GM21576 (cell line): ENCODE results near the gene HNF4A.

Experiments used
- ATAC-seq: cut with Tn5 transposase; IDR thresholded peaks from one replicate; pipeline ENCODE4 v1.9.1; 2021; ENCODE audit warnings: mild to moderate bottlenecking, moderate library complexity; ENCODE audit not compliant: unreplicated experiment

HNF4A gene

DNA sequence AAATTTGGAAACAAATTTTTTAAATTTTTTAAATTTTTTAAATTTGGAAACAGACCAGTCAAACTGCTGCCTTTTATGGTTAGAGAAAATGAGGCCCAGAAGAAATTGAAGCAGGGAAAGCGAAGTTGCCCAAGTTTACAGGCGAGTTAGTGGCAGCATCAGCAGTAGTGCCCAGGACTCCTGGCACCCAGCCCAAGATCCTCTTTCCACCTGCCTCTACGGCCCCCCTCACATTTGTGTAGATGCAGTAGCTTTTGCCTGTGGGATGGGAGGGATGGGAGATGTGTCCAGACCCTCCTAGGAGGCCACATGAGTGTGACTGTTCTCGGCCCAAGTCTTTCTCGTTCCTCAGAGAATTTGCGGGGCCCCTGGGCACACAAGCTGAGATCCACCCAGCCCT is 49.8 kb downstream of the HNF4A start:
- no peak for ATAC-seq

DNA sequence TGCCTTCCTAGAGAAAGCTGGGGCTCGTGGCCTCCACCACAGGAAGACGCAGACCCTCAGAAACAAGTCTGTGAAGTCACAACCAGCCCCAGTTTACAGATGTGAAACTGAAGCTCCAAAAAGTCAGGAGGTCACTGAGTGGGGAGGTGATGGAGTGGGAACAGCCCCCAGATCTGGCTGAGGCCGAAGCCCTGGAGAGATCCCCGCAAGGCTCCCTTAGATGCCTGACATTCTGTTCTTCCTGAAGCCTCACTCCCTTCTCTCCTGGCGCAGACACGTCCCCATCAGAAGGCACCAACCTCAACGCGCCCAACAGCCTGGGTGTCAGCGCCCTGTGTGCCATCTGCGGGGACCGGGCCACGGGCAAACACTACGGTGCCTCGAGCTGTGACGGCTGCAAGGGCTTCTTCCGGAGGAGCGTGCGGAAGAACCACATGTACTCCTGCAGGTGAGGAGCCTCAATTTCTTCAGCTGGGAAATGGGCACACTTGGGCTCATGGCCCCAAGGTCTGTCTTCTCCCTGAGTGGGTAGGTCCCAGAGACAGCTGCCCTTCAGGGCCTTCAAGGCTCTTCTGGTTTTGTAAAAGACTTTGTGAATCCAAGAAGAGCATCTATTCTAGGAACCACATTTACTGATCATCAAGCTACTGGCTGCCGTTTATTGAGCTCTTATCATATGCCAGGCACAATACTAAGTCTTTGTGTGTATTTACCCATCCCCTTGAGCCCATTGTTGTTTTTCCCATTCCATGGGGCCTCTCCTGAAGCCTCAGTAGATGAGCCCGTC is 50.5 kb downstream of the HNF4A start:
- no peak for ATAC-seq

DNA sequence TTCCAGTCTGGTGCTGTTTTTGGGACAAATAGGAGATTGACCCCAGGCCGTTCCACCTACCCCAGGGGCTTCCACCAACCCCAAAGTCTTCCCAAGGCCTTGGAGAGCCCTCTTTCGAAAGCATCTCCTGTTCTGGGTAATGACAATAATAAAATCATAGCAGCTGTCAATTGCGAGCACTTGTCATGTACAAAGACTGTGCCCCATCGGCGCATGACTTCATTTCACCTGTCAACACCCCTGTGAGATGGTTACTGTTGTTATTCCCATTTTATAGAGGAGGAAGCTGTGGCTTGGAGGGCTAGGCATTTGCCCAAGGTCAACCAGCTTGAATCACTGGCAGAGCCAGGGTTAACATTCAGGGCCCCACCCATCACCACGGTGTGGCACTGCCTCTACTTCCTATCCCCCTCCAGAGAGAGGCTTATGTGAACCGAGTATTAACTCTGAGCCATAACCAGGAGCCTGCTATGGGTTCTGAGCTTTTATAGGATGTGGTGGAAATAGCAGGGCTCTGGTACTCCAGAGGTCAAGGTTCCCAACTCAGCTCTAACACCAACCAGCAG is 51.2 kb downstream of the HNF4A start:
- ATAC-seq = no peak

DNA sequence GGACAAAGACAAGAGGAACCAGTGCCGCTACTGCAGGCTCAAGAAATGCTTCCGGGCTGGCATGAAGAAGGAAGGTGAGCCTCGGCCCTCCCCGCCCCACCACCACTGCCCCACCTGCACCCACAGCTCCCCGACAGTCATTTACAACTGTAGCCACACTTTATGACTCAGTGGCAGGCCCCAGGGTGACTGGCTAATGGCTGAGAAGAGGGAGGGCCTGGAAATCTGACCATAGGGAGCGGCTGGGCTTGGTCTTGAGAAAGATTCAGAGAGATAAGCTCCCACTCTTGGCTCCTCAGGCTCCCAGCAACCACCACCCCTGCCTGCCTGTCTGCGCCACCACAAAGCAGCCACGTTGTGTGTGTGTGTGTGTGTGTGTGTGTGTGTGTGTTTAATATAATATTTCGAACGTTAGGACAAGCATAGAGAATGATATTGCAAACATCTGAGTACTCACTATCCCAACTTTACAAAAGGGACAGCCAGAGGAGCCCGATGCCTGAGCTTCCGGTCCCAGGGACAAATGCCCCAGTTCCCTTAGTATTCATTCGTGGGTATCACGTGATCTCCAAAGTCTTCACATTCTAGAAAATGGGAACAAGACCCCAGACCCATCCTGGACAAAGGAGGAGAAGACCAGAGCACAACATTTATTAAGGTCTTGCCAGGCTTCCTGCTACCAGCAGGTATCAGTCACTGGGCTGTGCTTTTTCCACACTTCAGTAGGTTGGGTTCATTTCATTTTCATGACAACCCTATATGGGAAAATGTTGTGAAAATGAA is 52.1 kb downstream of the HNF4A start:
- no peak for ATAC-seq

DNA sequence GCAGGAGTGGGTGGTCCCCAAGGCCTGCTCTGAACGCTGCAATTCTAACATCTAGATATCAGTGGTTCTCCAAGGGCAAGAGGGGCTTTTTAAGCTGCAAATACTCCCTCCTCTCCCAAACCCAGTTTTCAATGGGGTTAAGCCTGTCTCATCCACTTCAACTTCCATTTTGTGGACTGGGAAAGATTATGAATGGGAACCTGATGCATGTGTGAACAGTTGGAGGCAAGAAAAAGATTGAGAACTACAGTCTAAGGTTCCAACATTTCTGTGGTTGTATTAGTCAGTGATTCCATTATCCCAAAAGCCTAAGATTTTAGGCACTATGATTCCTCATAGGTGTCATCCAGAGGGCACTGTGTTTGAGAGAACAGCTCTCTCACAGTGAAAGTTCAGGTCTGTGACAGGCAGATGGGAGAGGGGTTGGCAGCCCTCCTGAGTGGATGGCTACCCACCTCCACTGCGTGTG is 53.7 kb downstream of the HNF4A start:
- no peak for ATAC-seq

DNA sequence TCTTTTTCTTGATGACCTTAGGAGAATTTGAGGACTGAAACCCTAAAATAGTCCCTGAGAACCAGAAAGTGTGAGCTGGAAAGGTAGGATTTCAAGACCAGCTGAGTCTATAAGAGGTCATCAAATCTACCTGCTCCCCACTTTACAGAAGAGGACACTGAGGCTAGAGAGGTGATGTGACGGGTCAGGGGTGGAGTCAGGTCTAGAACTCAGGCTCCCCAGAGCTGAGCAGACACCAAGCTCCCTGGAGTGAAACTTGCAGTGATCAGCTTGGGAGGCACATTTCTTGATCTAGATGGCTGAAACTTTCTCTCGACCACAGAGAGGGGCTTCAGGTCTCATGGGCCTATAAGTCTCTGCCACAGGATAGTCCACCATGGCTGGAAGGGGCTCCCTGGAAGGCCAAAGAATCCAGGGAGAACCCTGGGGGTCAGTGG is 55.1 kb downstream of the HNF4A start:
- no peak for ATAC-seq

DNA sequence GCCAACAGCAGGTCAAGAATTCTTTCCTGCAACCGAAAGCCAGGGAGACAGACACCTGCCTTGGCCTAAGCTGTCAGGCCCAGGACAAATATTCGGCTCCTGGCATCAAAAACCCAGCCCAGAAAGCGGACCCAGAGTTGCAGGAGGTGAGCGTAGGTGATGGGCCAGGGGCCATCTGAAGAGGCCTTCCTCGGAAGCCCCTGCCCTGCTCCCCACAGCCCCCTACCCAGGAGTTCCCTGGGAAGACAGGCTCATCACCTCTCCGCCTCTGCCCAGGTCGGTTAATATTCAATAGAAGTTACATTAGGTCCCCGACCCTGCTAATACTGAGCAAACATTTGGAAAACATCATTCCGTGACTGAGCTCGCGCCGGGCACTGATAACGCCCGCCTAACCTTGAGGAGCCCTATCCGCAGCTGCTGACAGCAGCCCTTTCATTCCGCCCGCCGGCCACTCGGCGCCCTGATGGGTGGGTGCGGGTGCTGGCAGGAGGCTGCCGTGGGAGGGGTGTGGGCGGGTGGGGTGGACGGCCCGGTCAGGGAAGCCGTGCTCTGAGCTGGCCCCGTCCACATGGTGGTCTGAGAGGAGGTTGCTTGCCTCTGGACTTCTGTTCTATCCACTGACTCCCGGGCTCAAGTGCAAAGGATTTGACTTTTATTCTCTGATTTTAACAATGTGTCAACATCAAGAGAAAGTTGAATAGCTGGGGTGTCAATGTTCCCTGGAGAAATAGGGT is 55.7 kb downstream of the HNF4A start:
- no peak for ATAC-seq

DNA sequence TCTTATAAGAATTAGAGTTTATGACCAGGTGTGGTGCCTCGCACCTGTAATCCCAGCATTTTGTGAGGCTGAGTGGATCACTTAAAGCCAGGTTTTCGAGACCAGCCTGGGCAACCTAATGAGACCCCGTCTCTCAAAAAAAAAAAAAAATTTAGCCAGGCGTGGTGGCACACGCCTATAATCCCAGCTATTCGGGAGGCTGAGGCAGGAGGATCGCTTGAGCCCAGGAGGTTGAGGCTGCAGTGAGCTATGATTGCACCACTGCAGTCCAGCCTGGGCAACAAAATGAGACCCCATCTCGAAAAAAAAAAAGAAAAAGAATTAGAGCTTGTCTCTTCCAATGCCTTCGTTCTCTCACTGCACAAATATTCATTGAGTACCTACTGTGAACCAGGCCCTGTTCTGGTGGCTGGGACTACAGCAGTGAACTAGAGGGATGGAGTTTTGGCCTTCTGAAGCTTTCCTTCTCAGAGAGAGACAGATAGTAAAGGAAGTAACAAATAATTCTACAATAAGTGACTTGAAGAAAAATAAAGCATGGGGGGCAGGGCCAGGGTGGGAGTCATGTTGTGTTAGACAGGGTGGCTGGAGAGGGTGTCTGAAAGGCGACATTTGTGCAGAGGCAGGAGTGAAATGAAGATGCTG is 56.4 kb downstream of the HNF4A start:
- no peak for ATAC-seq

DNA sequence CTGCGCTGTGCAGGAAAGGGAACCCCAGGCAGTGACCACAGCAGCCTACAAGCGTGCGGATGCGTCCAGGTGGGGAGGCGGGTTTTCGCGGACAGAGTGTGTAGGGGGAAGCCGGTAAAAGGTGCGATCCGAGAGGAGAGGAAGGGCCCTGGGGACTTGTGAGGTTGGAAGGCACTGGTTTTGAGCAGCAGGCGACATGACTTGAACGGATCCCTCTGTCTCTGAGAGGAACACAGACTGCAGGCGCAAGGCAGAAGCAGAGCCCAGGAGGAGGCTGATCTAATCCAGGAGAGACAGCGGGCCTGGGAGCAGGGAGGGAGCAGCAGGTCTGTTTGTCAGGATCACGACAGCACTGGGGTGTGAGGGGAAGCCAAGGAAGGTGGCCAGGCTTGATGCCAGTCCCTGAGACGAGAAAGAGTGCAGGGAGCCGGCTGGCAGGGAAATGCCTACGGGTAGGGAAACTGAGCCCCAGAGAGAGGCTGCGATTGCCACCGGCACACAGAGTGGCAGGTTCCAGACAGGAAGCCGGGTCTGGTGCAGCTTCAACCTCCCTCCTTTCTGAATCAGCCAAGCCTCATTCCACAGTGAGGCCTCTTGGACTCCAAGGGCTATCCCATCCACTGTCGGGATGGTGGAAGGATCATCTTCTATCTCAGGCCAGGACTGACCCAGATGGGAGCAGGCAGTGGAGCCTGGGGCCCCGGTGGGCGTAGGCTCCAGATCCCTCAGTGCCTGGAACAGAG is 57.1 kb downstream of the HNF4A start:
- ATAC-seq = no peak

DNA sequence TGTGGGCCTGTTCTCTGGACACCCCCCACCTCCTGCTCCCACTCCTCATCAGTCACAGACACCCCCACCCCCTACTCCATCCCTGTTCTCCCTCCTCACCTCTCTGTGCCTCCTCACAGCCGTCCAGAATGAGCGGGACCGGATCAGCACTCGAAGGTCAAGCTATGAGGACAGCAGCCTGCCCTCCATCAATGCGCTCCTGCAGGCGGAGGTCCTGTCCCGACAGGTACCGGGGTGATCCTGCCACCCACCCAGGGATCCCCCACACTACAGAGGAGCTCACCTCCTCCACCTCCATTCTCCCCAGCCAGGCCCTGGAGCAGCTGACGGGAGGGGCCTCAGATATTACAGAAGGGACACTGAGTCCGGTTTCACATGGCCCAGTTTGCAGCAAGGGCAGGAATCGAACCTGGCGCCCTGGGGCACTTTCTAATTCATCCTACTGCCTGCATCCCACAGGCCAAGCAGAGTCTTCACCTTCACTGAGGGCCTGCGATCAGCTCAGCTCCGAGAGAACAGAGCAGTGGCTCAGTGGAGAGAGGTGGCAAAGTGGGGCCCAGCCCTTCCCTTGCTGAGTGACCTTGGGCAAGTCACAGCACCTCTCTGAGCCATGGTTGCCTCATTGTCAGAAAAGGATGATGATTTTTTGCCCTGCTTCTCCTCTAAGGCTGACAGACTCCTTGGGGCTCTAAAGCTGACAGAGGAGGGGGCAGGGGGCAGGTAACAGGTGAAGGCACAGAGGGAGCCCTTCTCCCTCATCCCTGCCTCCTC is 58.3 kb downstream of the HNF4A start:
- no peak for ATAC-seq

DNA sequence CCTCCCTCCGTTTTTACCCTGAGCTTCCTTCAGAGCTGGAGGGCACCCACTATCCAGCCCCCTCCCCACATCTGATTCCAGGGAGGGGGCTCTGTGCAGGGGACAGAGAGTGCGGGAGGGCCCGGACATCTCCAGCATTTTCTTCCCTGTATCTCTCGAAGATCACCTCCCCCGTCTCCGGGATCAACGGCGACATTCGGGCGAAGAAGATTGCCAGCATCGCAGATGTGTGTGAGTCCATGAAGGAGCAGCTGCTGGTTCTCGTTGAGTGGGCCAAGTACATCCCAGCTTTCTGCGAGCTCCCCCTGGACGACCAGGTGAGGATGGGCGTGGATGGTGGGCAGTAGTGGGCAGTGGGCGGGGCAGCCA is 58.8 kb downstream of the HNF4A start:
- ATAC-seq = no peak

DNA sequence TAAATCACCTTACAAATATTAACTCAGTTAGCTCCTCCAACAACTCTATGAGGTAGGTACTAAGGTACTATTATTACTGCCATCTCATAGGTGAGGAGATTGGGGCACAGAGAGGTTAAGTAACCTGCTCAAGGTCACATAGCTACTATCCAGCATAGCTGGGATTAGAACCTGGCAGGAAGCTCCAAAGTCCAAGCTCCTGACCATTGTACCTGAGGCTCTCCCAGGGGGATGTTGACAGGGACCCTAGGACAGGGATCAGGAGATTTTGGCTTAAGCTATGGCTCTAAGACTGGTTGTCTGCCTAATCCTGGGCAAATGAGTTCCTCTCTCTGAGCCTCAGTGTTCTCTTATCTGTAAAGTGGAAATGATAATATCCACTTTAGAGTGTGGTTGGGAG is 59.3 kb downstream of the HNF4A start:
- no peak for ATAC-seq

DNA sequence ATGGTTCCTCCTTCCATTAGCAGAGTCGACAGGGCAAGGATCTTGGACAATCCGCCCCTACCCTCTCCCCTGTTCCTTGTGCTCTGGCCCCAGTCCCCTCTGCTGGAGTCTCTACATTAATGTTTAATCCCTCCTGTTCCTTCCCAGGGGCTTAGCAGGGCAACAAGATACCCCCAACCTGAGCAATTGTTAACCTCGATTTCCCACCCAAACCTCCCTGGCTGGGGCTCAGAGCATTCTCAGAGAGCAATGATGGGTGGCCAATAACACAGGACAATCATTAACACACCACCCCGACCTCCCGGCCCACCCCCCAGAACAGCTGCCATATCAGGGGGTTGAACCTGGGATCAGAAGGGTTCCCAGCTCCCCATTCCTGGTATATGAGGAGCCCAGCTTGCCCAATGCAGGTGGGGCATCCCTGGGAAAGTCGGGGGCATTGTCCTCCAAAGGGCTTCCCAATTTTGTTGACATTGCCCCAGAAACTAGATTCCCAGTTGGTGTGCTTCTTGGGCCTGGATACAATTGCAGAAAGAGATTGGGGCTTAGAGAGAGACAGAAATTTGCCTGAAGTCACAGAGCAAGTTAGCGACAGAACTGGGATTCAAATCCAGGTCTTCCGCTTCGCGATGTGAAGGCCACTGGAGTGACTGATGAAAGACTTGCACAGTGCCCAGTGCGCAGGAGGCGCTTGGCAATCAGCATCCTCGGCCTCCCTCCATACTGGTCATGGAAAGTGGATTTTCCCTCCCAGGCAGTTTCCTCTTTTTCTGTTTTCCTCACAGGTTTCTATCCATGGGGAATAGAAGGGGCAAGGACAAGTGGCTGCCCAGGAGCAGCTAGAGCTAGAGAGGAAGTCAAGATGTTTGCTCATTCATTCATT is 60.6 kb downstream of the HNF4A start:
- no peak for ATAC-seq

DNA sequence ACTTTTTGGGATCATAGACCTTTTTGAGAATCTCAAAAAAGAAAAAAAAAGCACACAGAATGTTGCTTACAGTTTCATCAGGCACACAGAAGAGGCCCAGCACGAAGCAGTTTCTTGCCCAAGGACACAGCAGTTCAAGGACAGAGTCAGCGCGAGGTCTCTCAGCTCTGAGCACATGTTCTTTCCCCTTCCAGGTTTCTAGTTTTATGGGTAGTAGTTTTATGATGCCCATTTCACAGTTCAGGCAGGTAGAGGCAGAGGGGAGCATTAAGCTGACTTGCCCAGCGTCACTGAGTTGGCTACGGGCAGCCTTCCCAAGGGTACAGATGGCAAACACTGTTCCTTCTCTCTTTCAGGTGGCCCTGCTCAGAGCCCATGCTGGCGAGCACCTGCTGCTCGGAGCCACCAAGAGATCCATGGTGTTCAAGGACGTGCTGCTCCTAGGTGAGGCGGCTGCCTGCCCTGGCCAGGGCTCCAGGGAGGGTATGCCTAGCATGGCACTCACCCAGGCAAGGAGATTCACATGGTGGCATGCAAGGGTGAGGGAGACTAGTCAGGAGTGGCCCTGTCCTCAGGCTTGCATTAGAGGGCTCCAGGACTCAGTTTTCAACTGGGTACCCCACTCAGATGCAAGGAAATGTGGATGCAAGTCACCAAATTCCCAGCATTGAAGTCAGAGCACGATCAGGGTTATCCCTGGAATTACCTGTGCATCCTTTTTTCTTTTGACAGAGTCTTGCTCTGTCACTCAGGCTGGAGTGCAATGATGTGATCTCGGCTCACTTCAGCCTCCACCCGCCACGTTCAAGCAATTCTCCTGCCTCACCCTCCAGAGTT is 62.8 kb downstream of the HNF4A start:
- ATAC-seq = no peak

DNA sequence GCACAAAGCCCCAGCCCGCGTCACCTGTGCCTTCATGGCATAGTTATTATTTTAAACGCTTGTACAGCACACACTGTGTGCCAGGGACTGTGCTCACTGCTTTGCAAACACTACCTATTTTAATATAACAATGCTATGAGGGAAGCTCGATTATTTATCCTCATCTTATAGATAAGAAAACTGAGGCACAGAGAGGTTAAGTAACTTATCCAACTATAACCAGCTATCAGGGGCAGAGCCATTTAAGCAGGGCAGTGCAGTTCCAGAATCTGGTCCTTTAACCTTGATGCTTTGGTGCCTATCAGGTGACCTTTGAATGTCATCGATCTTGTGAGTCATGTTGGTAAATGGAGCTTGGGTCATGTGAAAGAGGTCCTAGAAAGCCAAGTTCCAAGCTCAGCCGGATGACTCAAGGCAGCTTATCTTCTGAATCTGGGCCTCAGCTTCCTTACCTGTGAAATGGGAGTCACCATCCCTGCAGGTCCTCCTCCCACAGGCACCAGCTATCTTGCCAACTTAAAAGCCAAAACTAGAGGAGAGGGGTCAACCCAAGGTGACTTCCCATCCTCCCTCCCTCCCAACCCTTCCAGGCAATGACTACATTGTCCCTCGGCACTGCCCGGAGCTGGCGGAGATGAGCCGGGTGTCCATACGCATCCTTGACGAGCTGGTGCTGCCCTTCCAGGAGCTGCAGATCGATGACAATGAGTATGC is 63.8 kb downstream of the HNF4A start:
- no peak for ATAC-seq

DNA sequence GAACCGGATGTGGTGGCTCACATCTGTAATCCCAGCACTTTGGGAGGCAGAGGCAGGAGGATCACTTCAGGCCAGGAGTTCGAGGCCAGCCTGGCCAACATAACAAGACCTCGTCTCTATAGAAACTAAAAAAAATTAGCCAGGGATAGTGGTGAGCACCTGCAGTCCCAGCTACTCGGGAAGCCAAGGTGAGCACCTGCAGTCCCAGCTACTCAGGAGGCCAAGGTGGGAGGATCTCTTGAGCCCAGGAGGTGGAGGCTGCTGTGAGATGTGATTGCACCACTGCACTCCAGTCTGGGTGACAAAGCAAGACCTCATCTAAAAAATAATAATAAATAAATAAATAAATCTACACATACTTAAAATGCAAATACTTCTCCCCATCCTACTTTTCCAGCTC is 65.0 kb downstream of the HNF4A start:
- no peak for ATAC-seq

DNA sequence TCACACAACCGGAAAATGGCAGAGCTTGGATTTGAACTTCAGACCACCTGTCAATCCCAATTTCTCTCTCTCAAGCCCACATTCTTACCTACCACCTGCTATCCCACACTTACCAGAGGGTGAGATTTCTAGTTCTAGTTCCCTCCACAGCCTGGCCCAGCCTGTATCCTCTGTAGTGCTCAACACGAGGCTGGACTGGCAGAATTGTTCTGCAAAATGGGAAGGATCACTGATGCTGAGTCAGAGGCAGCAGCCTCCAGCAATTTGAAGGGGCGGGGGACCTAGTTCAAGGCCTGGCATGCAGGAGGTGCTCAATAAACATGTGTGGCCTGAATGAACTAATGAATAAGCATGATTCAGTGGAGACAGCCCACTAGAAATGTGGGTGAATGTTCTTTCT is 66.6 kb downstream of the HNF4A start:
- no peak for ATAC-seq
